Fibroblast of lung (primary cell): ENCODE data around the gene DYNC1LI2. TPM values are rescaled to one million over a fixed set of nuclear protein-coding genes. Genes with fewer than 3 reads are reported as not detected.

ENCODE experiments used
- DNase-seq, 2 donors: peaks; one replicate each; pipeline versions ENCODE4 v3.0.0 to v3.0.0-alpha.2; 2010; ENCODE audit warnings: low read depth in 2 of 2
- H2AFZ ChIP-seq: 2 replicates; pipeline ENCODE4 v1.5.1; 2012; ENCODE audit warnings: low read length, control low read depth, inconsistent platforms
- H3K27ac ChIP-seq: 2 replicates; pipeline ENCODE4 v1.5.1; 2011; ENCODE audit warnings: low read length, control low read depth; ENCODE audit not compliant: insufficient read depth
- H3K27me3 ChIP-seq: 2 replicates; pipeline ENCODE4 v1.5.1; 2011; ENCODE audit warnings: mild to moderate bottlenecking, low read length; ENCODE audit not compliant: control insufficient read depth, insufficient read depth
- H3K36me3 ChIP-seq: 2 replicates; pipeline ENCODE4 v1.5.1; 2011; ENCODE audit warnings: low read length; ENCODE audit not compliant: control insufficient read depth, insufficient read depth
- H3K4me1 ChIP-seq: 2 replicates; pipeline ENCODE4 v1.5.1; 2011; ENCODE audit warnings: low read length; ENCODE audit not compliant: control insufficient read depth, insufficient read depth; ENCODE audit errors: extremely low read depth
- H3K4me2 ChIP-seq: 2 replicates; pipeline ENCODE4 v1.5.1; 2011; ENCODE audit warnings: low read length, control low read depth; ENCODE audit not compliant: insufficient read depth; ENCODE audit errors: extremely low read depth
- H3K4me3 ChIP-seq, 4 experiments: fragments of 200-600 bp in 1 of 4; sonication (generic) in 1 of 4; replicated peaks in 1 of 4; 2 replicates each; pipeline ENCODE4 v1.5.1; 2011 to 2016; ENCODE audit warnings: low read length in 4 of 4, low read depth in 3 of 4, mild to moderate bottlenecking in 3 of 4, control low read depth in 2 of 4, inconsistent platforms in 1 of 4, mixed read lengths in 1 of 4; ENCODE audit not compliant: insufficient read depth in 1 of 4; ENCODE audit errors: control extremely low read depth in 1 of 4
- H3K79me2 ChIP-seq: 2 replicates; pipeline ENCODE4 v1.5.1; 2012; ENCODE audit warnings: mild to moderate bottlenecking, low read length, inconsistent platforms; ENCODE audit not compliant: control insufficient read depth, insufficient read depth
- H3K9ac ChIP-seq: 2 replicates; pipeline ENCODE4 v1.5.1; 2011; ENCODE audit warnings: mild to moderate bottlenecking, low read length, control low read depth; ENCODE audit not compliant: insufficient read depth
- H3K9me3 ChIP-seq: 2 replicates; pipeline ENCODE4 v1.5.1; 2012; ENCODE audit warnings: low read depth, low read length; ENCODE audit not compliant: control insufficient read depth, insufficient read depth
- H4K20me1 ChIP-seq: 2 replicates; pipeline ENCODE4 v1.5.1; 2011; ENCODE audit warnings: low read length; ENCODE audit not compliant: control insufficient read depth, insufficient read depth; ENCODE audit errors: extremely low read depth
- EZH2 ChIP-seq: IDR thresholded peaks from 2 replicates; pipeline ENCODE4 v1.5.1; 2012; ENCODE audit warnings: low read length, control low read depth, mild to moderate bottlenecking; ENCODE audit errors: missing control alignments
- polyA plus RNA-seq, 2 donors: library from polyadenylated mRNA; depleted of rRNA in 1 of 2; stranded (reverse) in 1 of 2; unstranded in 1 of 2; fragments of >200 nt; gene quantifications; 2 replicates each; pipeline ENCODE4 v1.2.1, GENCODE V29; 2011 to 2012; ENCODE audit warnings: missing spikeins in 1 of 2
- total RNA-seq: library from RNA; depleted of rRNA; stranded (reverse); fragments of >200 nt; gene quantifications from 2 replicates; pipeline ENCODE4 v1.2.1, GENCODE V29; 2014

Gene DYNC1LI2
- total and polyA plus RNA-seq, 2 donors (not counting 1 experiment from before 2014, with no cell fraction given): 83.3 to 173 TPM

GRCh38 chr16:66673691-66674090 lies 77.7 kb downstream of the DYNC1LI2 start:
- Histone ChIP-seq H4K20me1 (no peaks in the 10 kb centered on the region), H3K9me3 (no peaks in the 10 kb centered on the region), H3K9ac (no peak overlapping the region), H3K4me3 (no peak overlapping the region), H2AFZ (no peak overlapping the region), H3K79me2 (no peaks in the 10 kb centered on the region), H3K27me3 (no peaks in the 10 kb centered on the region), H3K27ac (no peak overlapping the region), H3K4me2 (no peak overlapping the region), H3K36me3 (no peaks in the 10 kb centered on the region), H3K4me1 (no peaks in the 10 kb centered on the region)
- DNase-seq: no peak
- no peak for TF ChIP-seq EZH2

Other genes with a start within 250 kb of the DYNC1LI2 start
- gene TK2, start 201.5 kb downstream of the DYNC1LI2 start, total RNA-seq: 57.5 and 73.7 TPM in 2 replicates
- gene TK2, start 201.5 kb downstream of the DYNC1LI2 start, polyA plus RNA-seq: 34.8 and 36.8 TPM in 2 replicates
- gene CKLF, start 199.0 kb downstream of the DYNC1LI2 start, total RNA-seq: 38.8 and 41.9 TPM in 2 replicates
- gene CKLF, start 199.0 kb downstream of the DYNC1LI2 start, polyA plus RNA-seq: 70.9 and 82.8 TPM in 2 replicates
- 1.5 and 2.3 TPM in 2 replicates for gene CMTM1, start 185.2 kb downstream of the DYNC1LI2 start, total RNA-seq
- gene CMTM1, start 185.2 kb downstream of the DYNC1LI2 start, polyA plus RNA-seq: 0.87 and 0.99 TPM in 2 replicates
- gene CMTM2, start 172.1 kb downstream of the DYNC1LI2 start, total RNA-seq: not detected in 2 replicates
- not detected in 2 replicates for gene CMTM2, start 172.1 kb downstream of the DYNC1LI2 start, polyA plus RNA-seq
- gene CMTM3, start 146.9 kb downstream of the DYNC1LI2 start, total RNA-seq: 6.9 and 10.1 TPM in 2 replicates
- gene CMTM3, start 146.9 kb downstream of the DYNC1LI2 start, polyA plus RNA-seq: 14.9 and 18.6 TPM in 2 replicates
- gene CMTM4, start 54.9 kb downstream of the DYNC1LI2 start, total RNA-seq: 6.9 and 10.2 TPM in 2 replicates
- 6.9 and 12.8 TPM in 2 replicates for gene CMTM4, start 54.9 kb downstream of the DYNC1LI2 start, polyA plus RNA-seq
- gene TERB1, start 50.0 kb upstream of the DYNC1LI2 start, total RNA-seq: under 0.01 and 0.17 TPM in 2 replicates
- not detected in 2 replicates for gene TERB1, start 50.0 kb upstream of the DYNC1LI2 start, polyA plus RNA-seq
- 47.4 and 52.6 TPM in 2 replicates for gene NAE1, start 79.4 kb upstream of the DYNC1LI2 start, total RNA-seq
- gene NAE1, start 79.4 kb upstream of the DYNC1LI2 start, polyA plus RNA-seq: 59.7 TPM in 2 replicates
- gene CA7, start 92.8 kb upstream of the DYNC1LI2 start, total RNA-seq: not detected in 2 replicates
- gene CA7, start 92.8 kb upstream of the DYNC1LI2 start, polyA plus RNA-seq: not detected in 2 replicates
- gene PDP2, start 128.9 kb upstream of the DYNC1LI2 start, total RNA-seq: 7.7 and 11.6 TPM in 2 replicates
- gene PDP2, start 128.9 kb upstream of the DYNC1LI2 start, polyA plus RNA-seq: 10.6 and 10.9 TPM in 2 replicates
- not detected in 2 replicates for gene CDH16, start 167.3 kb upstream of the DYNC1LI2 start, total RNA-seq
- not detected in 2 replicates for gene CDH16, start 167.3 kb upstream of the DYNC1LI2 start, polyA plus RNA-seq
- gene RRAD, start 173.9 kb upstream of the DYNC1LI2 start, total RNA-seq: 41.1 and 83.7 TPM in 2 replicates
- 7.8 and 11.6 TPM in 2 replicates for gene RRAD, start 173.9 kb upstream of the DYNC1LI2 start, polyA plus RNA-seq
- 188 and 217 TPM in 2 replicates for gene CIAO2B, start 182.8 kb upstream of the DYNC1LI2 start, total RNA-seq
- 115 and 138 TPM in 2 replicates for gene CIAO2B, start 182.8 kb upstream of the DYNC1LI2 start, polyA plus RNA-seq
- 38.0 and 47.6 TPM in 2 replicates for gene CES2, start 183.9 kb upstream of the DYNC1LI2 start, total RNA-seq
- gene CES2, start 183.9 kb upstream of the DYNC1LI2 start, polyA plus RNA-seq: 22.9 and 26.9 TPM in 2 replicates
- 0.77 and 1.3 TPM in 2 replicates for gene CES3, start 209.7 kb upstream of the DYNC1LI2 start, total RNA-seq
- 0.01 and 0.07 TPM in 2 replicates for gene CES3, start 209.7 kb upstream of the DYNC1LI2 start, polyA plus RNA-seq
- gene CES4A, start 237.0 kb upstream of the DYNC1LI2 start, total RNA-seq: 2.1 TPM in 2 replicates
- 1.3 and 2.3 TPM in 2 replicates for gene CES4A, start 237.0 kb upstream of the DYNC1LI2 start, polyA plus RNA-seq